ES-I3 (cell line): Measurements from ENCODE around the gene PCNT.
A peak's percentile ranks its signal among the peaks of the same experiment; 100 is the strongest.

Experiments
- H3K36me3 ChIP-seq: 2 replicates; pipeline ENCODE4 v1.6.1; 2013; ENCODE audit warnings: mild to moderate bottlenecking, low read length, control low read depth, moderate library complexity; ENCODE audit not compliant: insufficient read depth
- H3K4me1 ChIP-seq: 2 replicates; pipeline ENCODE4 v1.6.1; 2013; ENCODE audit warnings: mild to moderate bottlenecking, control low read depth, low read length; ENCODE audit not compliant: insufficient read depth
- H3K9ac ChIP-seq: 2 replicates; pipeline ENCODE4 v1.6.1; 2013; ENCODE audit warnings: low read depth, mild to moderate bottlenecking, low read length, moderate library complexity
- H3K9me3 ChIP-seq: 2 replicates; pipeline ENCODE4 v1.6.1; 2013; ENCODE audit warnings: mild to moderate bottlenecking, low read length, moderate library complexity; ENCODE audit not compliant: control insufficient read depth, insufficient read depth

The PCNT gene

GRCh38 chr21:46323710-46324389 is at the start of gene PCNT, which contains the start of gene C21orf58:
PCNT (plus strand) TSS chr21:46324156; CDS start chr21:46324229, 73 bp downstream.
C21orf58 (minus strand) TSS chr21:46323870; CDS start chr21:46322738, 1,132 bp downstream.
- Histone ChIP-seq H3K4me1 (peaks cover 5% of the 10 kb centered on the region), H3K9ac (peak within 1 kb of the TSS; percentile 100), H3K9me3 (no peaks in the 10 kb centered on the region), H3K36me3 (peaks cover 7% of the 10 kb centered on the region)

- Histone ChIP-seq H3K9me3 (no peaks in the 10 kb centered on the region), H3K4me1 (no peaks in the 10 kb centered on the region), H3K9ac (no peak overlapping the region), H3K36me3 (peaks cover 45% of the 10 kb centered on the region)
These were observed 49.1 kb upstream of the PCNT start for GRCh38 chr21:46274797-46275390.

- no peaks in the 10 kb centered on the region for H3K9me3 ChIP-seq
- H3K9ac ChIP-seq, result no peak overlapping the region
- H3K36me3 ChIP-seq, result peaks cover 29% of the 10 kb centered on the region
- peaks cover 16% of the 10 kb centered on the region for H3K4me1 ChIP-seq
These were observed 39.8 kb upstream of the PCNT start for GRCh38 chr21:46284077-46284644.

- peaks cover 25% of the 10 kb centered on the region for H3K36me3 ChIP-seq
- H3K9me3 ChIP-seq, result no peaks in the 10 kb centered on the region
- peaks cover 16% of the 10 kb centered on the region for H3K4me1 ChIP-seq
- peak overlapping the region; percentile 78; the same call in 1 of the 2 replicates for H3K9ac ChIP-seq
These were observed 39.2 kb upstream of the PCNT start for GRCh38 chr21:46284733-46285132.

- Histone ChIP-seq H3K9me3 (no peaks in the 10 kb centered on the region), H3K9ac (peak within 1 kb of the TSS; percentile 78), H3K4me1 (peaks cover 16% of the 10 kb centered on the region), H3K36me3 (peaks cover 20% of the 10 kb centered on the region)
These were observed 38.7 kb upstream of the PCNT start, which contains the start of gene MCM3AP for GRCh38 chr21:46285206-46285661. MCM3AP (minus strand) TSS chr21:46285611; CDS start chr21:46285286, 325 bp downstream.

GRCh38 chr21:46285761-46286647 is 38.0 kb upstream of the PCNT start, which contains the start of gene YBEY:
YBEY (plus strand) TSS chr21:46286342; CDS start chr21:46286914, 572 bp downstream.
- peak within 1 kb of the TSS; percentile 78 for H3K9ac ChIP-seq
- H3K36me3 ChIP-seq, result peaks cover 20% of the 10 kb centered on the region
- no peaks in the 10 kb centered on the region for H3K9me3 ChIP-seq
- H3K4me1 ChIP-seq, result peaks cover 16% of the 10 kb centered on the region

- H3K36me3 ChIP-seq, result peaks cover 22% of the 10 kb centered on the region
- H3K4me1 ChIP-seq, result peaks cover 16% of the 10 kb centered on the region
- peak overlapping the region; percentile 78 for H3K9ac ChIP-seq
- H3K9me3 ChIP-seq, result no peaks in the 10 kb centered on the region
These were observed 37.3 kb upstream of the PCNT start for GRCh38 chr21:46286648-46287002.

- Histone ChIP-seq H3K9me3 (no peaks in the 10 kb centered on the region), H3K9ac (no peak overlapping the region; the same call in 1 of the 2 replicates), H3K4me1 (peaks cover 16% of the 10 kb centered on the region), H3K36me3 (peaks cover 24% of the 10 kb centered on the region)
These were observed 36.4 kb upstream of the PCNT start for GRCh38 chr21:46287541-46287940.

- peaks cover 13% of the 10 kb centered on the region for H3K4me1 ChIP-seq
- no peak overlapping the region for H3K9ac ChIP-seq
- no peaks in the 10 kb centered on the region for H3K9me3 ChIP-seq
- peaks cover 14% of the 10 kb centered on the region; the same call in 1 of the 2 replicates for H3K36me3 ChIP-seq
These were observed 34.2 kb upstream of the PCNT start for GRCh38 chr21:46289655-46290179.

- H3K9ac ChIP-seq, result no peak overlapping the region
These were observed 32.4 kb upstream of the PCNT start for GRCh38 chr21:46291561-46291960.

GRCh38 chr21:46294647-46295176 is 29.2 kb upstream of the PCNT start:
- peak overlapping the region; percentile 19; the same call in 1 of the 2 replicates for H3K9ac ChIP-seq
- H3K9me3 ChIP-seq, result no peaks in the 10 kb centered on the region
- no peaks in the 10 kb centered on the region; the same call in 1 of the 2 replicates for H3K4me1 ChIP-seq
- H3K36me3 ChIP-seq, result peaks cover 7% of the 10 kb centered on the region; the same call in 1 of the 2 replicates

More at GRCh38 chr21:46291561-46291960, 32.4 kb upstream of the PCNT start:
- Histone ChIP-seq H3K36me3 (peaks cover 12% of the 10 kb centered on the region; the same call in 1 of the 2 replicates), H3K9me3 (no peaks in the 10 kb centered on the region), H3K4me1 (peaks cover 13% of the 10 kb centered on the region)

- no peaks in the 10 kb centered on the region for H3K9me3 ChIP-seq
- H3K9ac ChIP-seq, result peak overlapping the region; percentile 19
- no peaks in the 10 kb centered on the region; the same call in 1 of the 2 replicates for H3K4me1 ChIP-seq
- peaks cover 7% of the 10 kb centered on the region; the same call in 1 of the 2 replicates for H3K36me3 ChIP-seq
These were observed 28.7 kb upstream of the PCNT start for GRCh38 chr21:46295177-46295770.
